ENCODE results near the gene UST.

GRCh38 chr6:148868901-148869300, 122.1 kb downstream of the UST start:
- TF ChIP-seq, protein P1, sequence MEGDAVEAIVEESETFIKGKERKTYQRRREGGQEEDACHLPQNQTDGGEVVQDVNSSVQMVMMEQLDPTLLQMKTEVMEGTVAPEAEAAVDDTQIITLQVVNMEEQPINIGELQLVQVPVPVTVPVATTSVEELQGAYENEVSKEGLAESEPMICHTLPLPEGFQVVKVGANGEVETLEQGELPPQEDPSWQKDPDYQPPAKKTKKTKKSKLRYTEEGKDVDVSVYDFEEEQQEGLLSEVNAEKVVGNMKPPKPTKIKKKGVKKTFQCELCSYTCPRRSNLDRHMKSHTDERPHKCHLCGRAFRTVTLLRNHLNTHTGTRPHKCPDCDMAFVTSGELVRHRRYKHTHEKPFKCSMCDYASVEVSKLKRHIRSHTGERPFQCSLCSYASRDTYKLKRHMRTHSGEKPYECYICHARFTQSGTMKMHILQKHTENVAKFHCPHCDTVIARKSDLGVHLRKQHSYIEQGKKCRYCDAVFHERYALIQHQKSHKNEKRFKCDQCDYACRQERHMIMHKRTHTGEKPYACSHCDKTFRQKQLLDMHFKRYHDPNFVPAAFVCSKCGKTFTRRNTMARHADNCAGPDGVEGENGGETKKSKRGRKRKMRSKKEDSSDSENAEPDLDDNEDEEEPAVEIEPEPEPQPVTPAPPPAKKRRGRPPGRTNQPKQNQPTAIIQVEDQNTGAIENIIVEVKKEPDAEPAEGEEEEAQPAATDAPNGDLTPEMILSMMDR (IDR thresholded peaks at IDR 0.05; ENCODE audit: poor library complexity, severe bottlenecking): no peak
- no peak for TF ChIP-seq POLR2AphosphoS5 (IDR thresholded peaks at IDR 0.05)
- TF ChIP-seq EP300 (conservative IDR thresholded peaks at IDR 0.05; ENCODE audit: poor library complexity, severe bottlenecking): no peak
- no peak for TF ChIP-seq EZH2 (IDR thresholded peaks at IDR 0.05; ENCODE audit: borderline replicate concordance, insufficient read depth, low read length, poor library complexity, severe bottlenecking)
